K562 (cell line): ENCODE measurements around the gene SMG9. TPM values are rescaled to one million over a fixed set of nuclear protein-coding genes. Genes with fewer than 3 reads are reported as not detected.

Experiments used
- ILK ChIP-seq: fragments of 450-650 bp; IDR thresholded peaks from 2 replicates; pipeline ENCODE4 v1.6.1; 2016; ENCODE audit warnings: missing genetic modification characterization, low read depth, mild to moderate bottlenecking, missing compliant biosample characterization, moderate library complexity, borderline replicate concordance
- KLF16 ChIP-seq: IDR thresholded peaks from 2 replicates; pipeline ENCODE4 v1.6.1; 2016; ENCODE audit warnings: antibody characterized with exemption
- NFXL1 ChIP-seq: fragments of 450-650 bp; formaldehyde crosslinking; IDR thresholded peaks from 2 replicates; pipeline ENCODE4 v1.4.0; 2021; ENCODE audit warnings: mild to moderate bottlenecking
- SAP30 ChIP-seq: fragments of 200-600 bp; sonication (generic); IDR thresholded peaks from 2 replicates; pipeline ENCODE4 v1.6.1; 2012; ENCODE audit warnings: borderline replicate concordance, low read depth, mild to moderate bottlenecking, moderate library complexity, low read length, control low read depth, inconsistent platforms; ENCODE audit not compliant: insufficient read depth, poor library complexity, severe bottlenecking
- ZNF124 ChIP-seq: sonication (generic); formaldehyde crosslinking; IDR thresholded peaks from 2 replicates; pipeline ENCODE4 v1.8.1; 2022; ENCODE audit warnings: missing genetic modification reagents
- ZNF253 ChIP-seq: fragments of 250-450 bp; sonication (Bioruptor Pico); conservative IDR thresholded peaks from 2 replicates; pipeline ENCODE4 v1.6.1; 2021; ENCODE audit warnings: mild to moderate bottlenecking
- polyA plus RNA-seq, 8 experiments: library from polyadenylated mRNA; depleted of rRNA in 4 of 8; stranded (reverse) in 5 of 8; unstranded in 3 of 8; fragments of >200 nt; fragmentation: Nextera tagmentation in 2 of 8; fragmentation: Illumina TruSeq in 1 of 8; extraction: Ambion mirVana in 2 of 8; extraction: Trizol in 1 of 8; gene quantifications; 2 replicates each; pipeline versions ENCODE4 v1.2.1 to v1.2.3, GENCODE V29; 2011 to 2014; ENCODE audit warnings: inconsistent platforms in 1 of 8, missing spikeins in 1 of 8
- total RNA-seq, 7 experiments: library from RNA; depleted of rRNA in 6 of 7; stranded (reverse); fragments of >200 nt in 6 of 7; fragmentation: Illumina TruSeq in 2 of 7; extraction: Trizol in 2 of 7; gene quantifications; 2 replicates each; pipeline versions ENCODE4 v1.2.1 to v1.2.3, GENCODE V29; 2011 to 2021; ENCODE audit warnings: low replicate concordance in 1 of 7
- TF ChIP-seq, protein P1 (sequence below): fragments of 200-600 bp; sonication (generic); IDR thresholded peaks from one replicate; pipeline ENCODE4 v1.6.1; 2012; ENCODE audit warnings: mild to moderate bottlenecking, low read depth, low read length, inconsistent platforms
- TF ChIP-seq, protein P2 (sequence below): fragments of 450-650 bp; IDR thresholded peaks from 2 replicates; pipeline ENCODE4 v1.6.1; 2014; ENCODE audit warnings: low read depth, mild to moderate bottlenecking, moderate library complexity, borderline replicate concordance
- TF ChIP-seq, protein P3 (sequence below): fragments of 150-350 bp; IDR thresholded peaks from 2 replicates; pipeline ENCODE4 v1.6.1; 2014; ENCODE audit warnings: low read depth, mild to moderate bottlenecking, low read length, borderline replicate concordance

The SMG9 gene
- total and polyA plus RNA-seq, 9 of the 15 experiments (the other 6 are each of a cell fraction or from before 2014, with no cell fraction given), result 1.7 to 79.7 (median 40.2) TPM

DNA sequence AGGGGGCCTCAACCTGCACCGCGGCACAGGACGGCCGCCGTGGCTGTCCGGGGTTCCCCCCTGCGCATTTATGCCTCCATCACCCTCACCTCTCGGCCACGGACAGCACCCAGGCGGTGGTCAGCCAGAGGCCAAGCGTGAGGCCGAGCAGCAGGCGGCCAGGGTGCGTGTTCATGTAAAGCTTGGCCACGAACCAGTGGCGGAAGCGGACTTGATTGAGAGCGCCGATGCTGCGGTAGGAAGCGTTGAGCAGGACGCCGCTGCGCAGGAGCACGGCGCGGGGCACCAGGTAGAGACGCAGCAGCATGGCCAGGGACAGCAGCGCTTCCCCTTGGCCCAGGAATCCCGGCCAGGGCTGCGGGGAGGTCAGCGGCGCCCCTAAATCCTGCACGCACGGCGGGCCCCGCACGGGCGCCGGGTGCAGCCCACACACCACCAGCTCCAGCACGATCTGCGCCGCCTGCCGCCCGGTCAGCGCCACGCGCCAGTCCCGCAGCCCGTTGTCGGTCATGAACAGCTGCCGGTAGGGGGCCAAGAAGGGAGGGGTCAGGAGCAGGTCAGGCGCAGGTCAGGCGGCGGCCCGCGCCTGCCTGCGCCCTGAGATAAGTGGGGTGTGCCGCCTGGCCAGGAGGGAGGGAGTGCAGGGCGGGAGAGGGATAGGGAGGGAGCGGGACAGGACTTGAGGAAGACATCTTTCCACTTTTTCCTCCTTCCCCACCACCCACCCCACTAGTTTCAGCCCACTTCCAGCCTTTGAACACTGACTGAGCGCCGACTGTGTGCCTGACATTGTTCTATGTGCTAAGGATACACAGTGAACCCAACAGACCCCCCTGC, 19.6 kb upstream of the SMG9 start (continued):
- TF ChIP-seq, protein P1, sequence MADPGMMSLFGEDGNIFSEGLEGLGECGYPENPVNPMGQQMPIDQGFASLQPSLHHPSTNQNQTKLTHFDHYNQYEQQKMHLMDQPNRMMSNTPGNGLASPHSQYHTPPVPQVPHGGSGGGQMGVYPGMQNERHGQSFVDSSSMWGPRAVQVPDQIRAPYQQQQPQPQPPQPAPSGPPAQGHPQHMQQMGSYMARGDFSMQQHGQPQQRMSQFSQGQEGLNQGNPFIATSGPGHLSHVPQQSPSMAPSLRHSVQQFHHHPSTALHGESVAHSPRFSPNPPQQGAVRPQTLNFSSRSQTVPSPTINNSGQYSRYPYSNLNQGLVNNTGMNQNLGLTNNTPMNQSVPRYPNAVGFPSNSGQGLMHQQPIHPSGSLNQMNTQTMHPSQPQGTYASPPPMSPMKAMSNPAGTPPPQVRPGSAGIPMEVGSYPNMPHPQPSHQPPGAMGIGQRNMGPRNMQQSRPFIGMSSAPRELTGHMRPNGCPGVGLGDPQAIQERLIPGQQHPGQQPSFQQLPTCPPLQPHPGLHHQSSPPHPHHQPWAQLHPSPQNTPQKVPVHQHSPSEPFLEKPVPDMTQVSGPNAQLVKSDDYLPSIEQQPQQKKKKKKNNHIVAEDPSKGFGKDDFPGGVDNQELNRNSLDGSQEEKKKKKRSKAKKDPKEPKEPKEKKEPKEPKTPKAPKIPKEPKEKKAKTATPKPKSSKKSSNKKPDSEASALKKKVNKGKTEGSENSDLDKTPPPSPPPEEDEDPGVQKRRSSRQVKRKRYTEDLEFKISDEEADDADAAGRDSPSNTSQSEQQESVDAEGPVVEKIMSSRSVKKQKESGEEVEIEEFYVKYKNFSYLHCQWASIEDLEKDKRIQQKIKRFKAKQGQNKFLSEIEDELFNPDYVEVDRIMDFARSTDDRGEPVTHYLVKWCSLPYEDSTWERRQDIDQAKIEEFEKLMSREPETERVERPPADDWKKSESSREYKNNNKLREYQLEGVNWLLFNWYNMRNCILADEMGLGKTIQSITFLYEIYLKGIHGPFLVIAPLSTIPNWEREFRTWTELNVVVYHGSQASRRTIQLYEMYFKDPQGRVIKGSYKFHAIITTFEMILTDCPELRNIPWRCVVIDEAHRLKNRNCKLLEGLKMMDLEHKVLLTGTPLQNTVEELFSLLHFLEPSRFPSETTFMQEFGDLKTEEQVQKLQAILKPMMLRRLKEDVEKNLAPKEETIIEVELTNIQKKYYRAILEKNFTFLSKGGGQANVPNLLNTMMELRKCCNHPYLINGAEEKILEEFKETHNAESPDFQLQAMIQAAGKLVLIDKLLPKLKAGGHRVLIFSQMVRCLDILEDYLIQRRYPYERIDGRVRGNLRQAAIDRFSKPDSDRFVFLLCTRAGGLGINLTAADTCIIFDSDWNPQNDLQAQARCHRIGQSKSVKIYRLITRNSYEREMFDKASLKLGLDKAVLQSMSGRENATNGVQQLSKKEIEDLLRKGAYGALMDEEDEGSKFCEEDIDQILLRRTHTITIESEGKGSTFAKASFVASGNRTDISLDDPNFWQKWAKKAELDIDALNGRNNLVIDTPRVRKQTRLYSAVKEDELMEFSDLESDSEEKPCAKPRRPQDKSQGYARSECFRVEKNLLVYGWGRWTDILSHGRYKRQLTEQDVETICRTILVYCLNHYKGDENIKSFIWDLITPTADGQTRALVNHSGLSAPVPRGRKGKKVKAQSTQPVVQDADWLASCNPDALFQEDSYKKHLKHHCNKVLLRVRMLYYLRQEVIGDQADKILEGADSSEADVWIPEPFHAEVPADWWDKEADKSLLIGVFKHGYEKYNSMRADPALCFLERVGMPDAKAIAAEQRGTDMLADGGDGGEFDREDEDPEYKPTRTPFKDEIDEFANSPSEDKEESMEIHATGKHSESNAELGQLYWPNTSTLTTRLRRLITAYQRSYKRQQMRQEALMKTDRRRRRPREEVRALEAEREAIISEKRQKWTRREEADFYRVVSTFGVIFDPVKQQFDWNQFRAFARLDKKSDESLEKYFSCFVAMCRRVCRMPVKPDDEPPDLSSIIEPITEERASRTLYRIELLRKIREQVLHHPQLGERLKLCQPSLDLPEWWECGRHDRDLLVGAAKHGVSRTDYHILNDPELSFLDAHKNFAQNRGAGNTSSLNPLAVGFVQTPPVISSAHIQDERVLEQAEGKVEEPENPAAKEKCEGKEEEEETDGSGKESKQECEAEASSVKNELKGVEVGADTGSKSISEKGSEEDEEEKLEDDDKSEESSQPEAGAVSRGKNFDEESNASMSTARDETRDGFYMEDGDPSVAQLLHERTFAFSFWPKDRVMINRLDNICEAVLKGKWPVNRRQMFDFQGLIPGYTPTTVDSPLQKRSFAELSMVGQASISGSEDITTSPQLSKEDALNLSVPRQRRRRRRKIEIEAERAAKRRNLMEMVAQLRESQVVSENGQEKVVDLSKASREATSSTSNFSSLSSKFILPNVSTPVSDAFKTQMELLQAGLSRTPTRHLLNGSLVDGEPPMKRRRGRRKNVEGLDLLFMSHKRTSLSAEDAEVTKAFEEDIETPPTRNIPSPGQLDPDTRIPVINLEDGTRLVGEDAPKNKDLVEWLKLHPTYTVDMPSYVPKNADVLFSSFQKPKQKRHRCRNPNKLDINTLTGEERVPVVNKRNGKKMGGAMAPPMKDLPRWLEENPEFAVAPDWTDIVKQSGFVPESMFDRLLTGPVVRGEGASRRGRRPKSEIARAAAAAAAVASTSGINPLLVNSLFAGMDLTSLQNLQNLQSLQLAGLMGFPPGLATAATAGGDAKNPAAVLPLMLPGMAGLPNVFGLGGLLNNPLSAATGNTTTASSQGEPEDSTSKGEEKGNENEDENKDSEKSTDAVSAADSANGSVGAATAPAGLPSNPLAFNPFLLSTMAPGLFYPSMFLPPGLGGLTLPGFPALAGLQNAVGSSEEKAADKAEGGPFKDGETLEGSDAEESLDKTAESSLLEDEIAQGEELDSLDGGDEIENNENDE, result no peak
- TF ChIP-seq ILK (tag) (no peak), ZNF253 (no peak), NFXL1 (CRISPR knock-in tag) (no peak), SAP30 (peak; percentile 41), ZNF124 (CRISPR knock-in tag) (0 out of 2 replicates have a peak, but pooled peaks have one; percentile 14), KLF16 (peak; percentile 94)
- TF ChIP-seq, protein P2, sequence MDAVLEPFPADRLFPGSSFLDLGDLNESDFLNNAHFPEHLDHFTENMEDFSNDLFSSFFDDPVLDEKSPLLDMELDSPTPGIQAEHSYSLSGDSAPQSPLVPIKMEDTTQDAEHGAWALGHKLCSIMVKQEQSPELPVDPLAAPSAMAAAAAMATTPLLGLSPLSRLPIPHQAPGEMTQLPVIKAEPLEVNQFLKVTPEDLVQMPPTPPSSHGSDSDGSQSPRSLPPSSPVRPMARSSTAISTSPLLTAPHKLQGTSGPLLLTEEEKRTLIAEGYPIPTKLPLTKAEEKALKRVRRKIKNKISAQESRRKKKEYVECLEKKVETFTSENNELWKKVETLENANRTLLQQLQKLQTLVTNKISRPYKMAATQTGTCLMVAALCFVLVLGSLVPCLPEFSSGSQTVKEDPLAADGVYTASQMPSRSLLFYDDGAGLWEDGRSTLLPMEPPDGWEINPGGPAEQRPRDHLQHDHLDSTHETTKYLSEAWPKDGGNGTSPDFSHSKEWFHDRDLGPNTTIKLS, result peak; percentile 68; the same call in 1 of the 2 replicates
- TF ChIP-seq, protein P3, sequence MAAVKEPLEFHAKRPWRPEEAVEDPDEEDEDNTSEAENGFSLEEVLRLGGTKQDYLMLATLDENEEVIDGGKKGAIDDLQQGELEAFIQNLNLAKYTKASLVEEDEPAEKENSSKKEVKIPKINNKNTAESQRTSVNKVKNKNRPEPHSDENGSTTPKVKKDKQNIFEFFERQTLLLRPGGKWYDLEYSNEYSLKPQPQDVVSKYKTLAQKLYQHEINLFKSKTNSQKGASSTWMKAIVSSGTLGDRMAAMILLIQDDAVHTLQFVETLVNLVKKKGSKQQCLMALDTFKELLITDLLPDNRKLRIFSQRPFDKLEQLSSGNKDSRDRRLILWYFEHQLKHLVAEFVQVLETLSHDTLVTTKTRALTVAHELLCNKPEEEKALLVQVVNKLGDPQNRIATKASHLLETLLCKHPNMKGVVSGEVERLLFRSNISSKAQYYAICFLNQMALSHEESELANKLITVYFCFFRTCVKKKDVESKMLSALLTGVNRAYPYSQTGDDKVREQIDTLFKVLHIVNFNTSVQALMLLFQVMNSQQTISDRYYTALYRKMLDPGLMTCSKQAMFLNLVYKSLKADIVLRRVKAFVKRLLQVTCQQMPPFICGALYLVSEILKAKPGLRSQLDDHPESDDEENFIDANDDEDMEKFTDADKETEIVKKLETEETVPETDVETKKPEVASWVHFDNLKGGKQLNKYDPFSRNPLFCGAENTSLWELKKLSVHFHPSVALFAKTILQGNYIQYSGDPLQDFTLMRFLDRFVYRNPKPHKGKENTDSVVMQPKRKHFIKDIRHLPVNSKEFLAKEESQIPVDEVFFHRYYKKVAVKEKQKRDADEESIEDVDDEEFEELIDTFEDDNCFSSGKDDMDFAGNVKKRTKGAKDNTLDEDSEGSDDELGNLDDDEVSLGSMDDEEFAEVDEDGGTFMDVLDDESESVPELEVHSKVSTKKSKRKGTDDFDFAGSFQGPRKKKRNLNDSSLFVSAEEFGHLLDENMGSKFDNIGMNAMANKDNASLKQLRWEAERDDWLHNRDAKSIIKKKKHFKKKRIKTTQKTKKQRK, result no peak
